ENCODE measurements around the gene CDK16. TPM values are rescaled to one million over a fixed set of nuclear protein-coding genes. Genes with fewer than 3 reads are reported as not detected.

The CDK16 gene
- total RNA-seq, 4 donors from 2014 or later, result 51.9 to 87.1 (median 65.4) TPM

- H3K27me3 ChIP-seq, result no peaks in the 10 kb centered on the region
- peaks cover 0 to 12% (median 9%) of the 10 kb centered on the region in 4 donors for H3K36me3 ChIP-seq
- intact Hi-C loops (cut with DNase I), result loop anchor here (5.0 kb wide), 1 partner anchor 127 kb away; no protein-coding TSS in a partner anchor
- peak overlapping the region; percentile 89 to 96 (median 92) for H3K27ac ChIP-seq (replicated peaks in 1 of 4)
- no peaks in the 10 kb centered on the region for H3K9me3 ChIP-seq
- no peak for DNase-seq (ENCODE audit: extremely low spot score)
- 74% methylated on average over 4 of the region's 4 CpGs for WGBS
- no peak for TF ChIP-seq POLR2AphosphoS5 (IDR thresholded peaks at IDR 0.05)
- no peak for TF ChIP-seq EP300 (IDR thresholded peaks at IDR 0.05)
- TF ChIP-seq POLR2A (IDR thresholded peaks at IDR 0.05; ENCODE audit: low read depth), result no peak
- TF ChIP-seq CTCF (IDR thresholded peaks at IDR 0.05), result no peak
- H3K4me3 ChIP-seq, result no peak overlapping the region
- peaks cover 0 to 30% (median 16%) of the 10 kb centered on the region in 4 donors for H3K4me1 ChIP-seq
These were observed 17.2 kb downstream of the CDK16 start for GRCh38 chrX:47235691-47236103.

GRCh38 chrX:47239199-47239598 is 20.7 kb downstream of the CDK16 start:
- Histone ChIP-seq H3K4me3 (no peak overlapping the region), H3K27me3 (no peaks in the 10 kb centered on the region), H3K9me3 (no peaks in the 10 kb centered on the region), H3K36me3 (peaks cover 0 to 45% (median 38%) of the 10 kb centered on the region in 4 donors), H3K27ac (replicated peaks in 1 of 4) (no peak overlapping the region), H3K4me1 (peaks cover 0 to 24% (median 9%) of the 10 kb centered on the region in 4 donors)
- intact Hi-C loops (cut with DNase I), result loop anchor here (5.0 kb wide), 1 partner anchor 123 kb away; no protein-coding TSS in a partner anchor
- WGBS, result 88% methylated on average over 5 of the region's 8 CpGs
- TF ChIP-seq CTCF (IDR thresholded peaks at IDR 0.05), result no peak
- no peak for TF ChIP-seq EP300 (IDR thresholded peaks at IDR 0.05)
- no peak for TF ChIP-seq POLR2A (IDR thresholded peaks at IDR 0.05; ENCODE audit: low read depth)
- no peak for DNase-seq (ENCODE audit: extremely low spot score)

- no peaks in the 10 kb centered on the region for H3K27me3 ChIP-seq
- peaks cover 0 to 16% (median 8%) of the 10 kb centered on the region in 4 donors for H3K4me1 ChIP-seq
- WGBS, result 95% methylated on average over 12 of the region's 12 CpGs
- peaks cover 0 to 54% (median 46%) of the 10 kb centered on the region in 4 donors for H3K36me3 ChIP-seq
- no peak for TF ChIP-seq POLR2AphosphoS5 (IDR thresholded peaks at IDR 0.05)
- no peak for TF ChIP-seq EP300 (IDR thresholded peaks at IDR 0.05)
- no peak for TF ChIP-seq POLR2A (IDR thresholded peaks at IDR 0.05; ENCODE audit: low read depth)
- no peak for TF ChIP-seq CTCF (IDR thresholded peaks at IDR 0.05)
- H3K4me3 ChIP-seq, result no peak overlapping the region
- no peak overlapping the region for H3K27ac ChIP-seq (replicated peaks in 1 of 4)
- intact Hi-C loops (cut with DNase I), result loop anchor here (5.0 kb wide), 1 partner anchor 122 kb away; no protein-coding TSS in a partner anchor
- DNase-seq (ENCODE audit: extremely low spot score), result no peak
- H3K9me3 ChIP-seq, result no peaks in the 10 kb centered on the region
These were observed 21.5 kb downstream of the CDK16 start for GRCh38 chrX:47239898-47240545.

- intact Hi-C loops (cut with DNase I), result no loop called here
- no peak overlapping the region for H3K27ac ChIP-seq (replicated peaks in 1 of 4)
- no peak for DNase-seq (ENCODE audit: extremely low spot score)
- peaks cover 0 to 10% (median 5%) of the 10 kb centered on the region in 4 donors for H3K4me1 ChIP-seq
- no peaks in the 10 kb centered on the region for H3K9me3 ChIP-seq
- no peaks in the 10 kb centered on the region for H3K27me3 ChIP-seq
- no peak for TF ChIP-seq POLR2A (IDR thresholded peaks at IDR 0.05; ENCODE audit: low read depth)
- H3K36me3 ChIP-seq, result peaks cover 0 to 60% (median 49%) of the 10 kb centered on the region in 4 donors
- 89% methylated on average over 7 of the region's 7 CpGs for WGBS
- H3K4me3 ChIP-seq, result no peak overlapping the region
These were observed 22.1 kb downstream of the CDK16 start for GRCh38 chrX:47240619-47241018.

GRCh38 chrX:47241201-47242011 is 22.9 kb downstream of the CDK16 start:
- WGBS, result 94% methylated on average over 18 of the region's 18 CpGs
- intact Hi-C loops (cut with DNase I), result no loop called here
- H3K27me3 ChIP-seq, result no peaks in the 10 kb centered on the region
- no peak for DNase-seq (ENCODE audit: extremely low spot score)
- no peaks in the 10 kb centered on the region for H3K9me3 ChIP-seq
- H3K36me3 ChIP-seq, result peaks cover 0 to 64% (median 55%) of the 10 kb centered on the region in 4 donors
- no peak overlapping the region for H3K4me3 ChIP-seq
- TF ChIP-seq EP300 (IDR thresholded peaks at IDR 0.05), result no peak
- TF ChIP-seq POLR2A (IDR thresholded peaks at IDR 0.05; ENCODE audit: low read depth), result no peak
- TF ChIP-seq POLR2AphosphoS5 (IDR thresholded peaks at IDR 0.05), result no peak
- no peak for TF ChIP-seq CTCF (IDR thresholded peaks at IDR 0.05)
- no peak overlapping the region for H3K27ac ChIP-seq (replicated peaks in 1 of 4)
- peaks cover 0 to 8% (median 0%) of the 10 kb centered on the region in 4 donors for H3K4me1 ChIP-seq
